A549 (cell line): ENCODE measurements around the gene S100A12. TPM values are rescaled to one million over a fixed set of nuclear protein-coding genes. Genes with fewer than 3 reads are reported as not detected.
A peak's percentile ranks its signal among the peaks of the same experiment; 100 is the strongest.
"Not testable (repeated sequence)": the region's sequence is repeated elsewhere in the genome, so short reads cannot be mapped to it uniquely, and the experiment has no call there.

Experiments
- ATAC-seq, 2 experiments: fragments of 200-7000 bp in 1 of 2; fragments of >200 bp in 1 of 2; cut with Nextera tagmentation in 1 of 2; cut with Tn5 transposase in 1 of 2; 3 replicates each; pipeline versions ENCODE4 v1.8.0 to v1.9.1; 2018 to 2020; ENCODE audit warnings: mild to moderate bottlenecking in 1 of 2, moderate library complexity in 1 of 2
- CTCF ChIA-PET: fragments of 300-600 bp; sonication (Branson Sonifier 250); formaldehyde crosslinking; extraction: SDS; loops from one replicate; lab custom pipeline; 2021; ENCODE audit warnings: antibody characterized with exemption, inconsistent platforms; lab: Yijun Ruan, JAX
- POLR2A ChIA-PET: fragments of 350-600 bp; formaldehyde crosslinking; extraction: SDS; loops from one replicate; lab custom pipeline; 2021; ENCODE audit warnings: antibody characterized with exemption, inconsistent platforms; lab: Yijun Ruan, JAX
- DNase-seq, 2 experiments: peaks; one replicate each; pipeline versions ENCODE4 v3.0.0 to v3.0.0-alpha.2; 2011 to 2016; ENCODE audit warnings: low read depth in 1 of 2, low spot score in 1 of 2
- FAIRE-seq: peaks from 2 replicates; lab custom pipeline; 2011; peaks lifted over from hg19 to GRCh38; lab: Jason Lieb, UNC
- H3K27ac ChIP-seq, 2 experiments: fragments of >200 bp; sonication (Bioruptor Twin); formaldehyde crosslinking; 3 replicates each; pipeline ENCODE4 v1.5.1; 2016 to 2017
- H3K4me1 ChIP-seq: fragments of >200 bp; sonication (Bioruptor Twin); formaldehyde crosslinking; 3 replicates; pipeline ENCODE4 v1.6.1; 2016
- H3K4me2 ChIP-seq: fragments of >200 bp; sonication (Bioruptor Twin); formaldehyde crosslinking; 3 replicates; pipeline ENCODE4 v1.6.1; 2016
- H3K4me3 ChIP-seq: fragments of >200 bp; sonication (Bioruptor Twin); formaldehyde crosslinking; 3 replicates; pipeline ENCODE4 v1.5.1; 2016
- H3K9me3 ChIP-seq: fragments of >200 bp; sonication (Bioruptor Twin); formaldehyde crosslinking; 3 replicates; pipeline ENCODE4 v1.6.1; 2016
- BHLHE40 ChIP-seq: IDR thresholded peaks from 2 replicates; pipeline ENCODE4 v1.6.1; 2012; ENCODE audit warnings: low read depth, low read length, inconsistent platforms
- EHF ChIP-seq: fragments of 250-450 bp; sonication (Bioruptor Pico); IDR thresholded peaks from 2 replicates; pipeline ENCODE4 v1.5.0; 2020; ENCODE audit warnings: mild to moderate bottlenecking
- EHMT2 ChIP-seq: fragments of 200-600 bp; sonication (generic); IDR thresholded peaks from 2 replicates; pipeline ENCODE4 v1.6.1; 2016; ENCODE audit warnings: antibody characterized with exemption, low read depth, mild to moderate bottlenecking, moderate library complexity
- EP300 ChIP-seq, 2 experiments: fragments of >200 bp; sonication (Bioruptor Twin); formaldehyde crosslinking; IDR thresholded peaks; 2 replicates in 1 of 2; 3 replicates in 1 of 2; pipeline ENCODE4 v1.6.1; 2016 to 2017
- ESRRA ChIP-seq: fragments of 150-350 bp; IDR thresholded peaks from 2 replicates; pipeline ENCODE4 v1.6.1; 2014; ENCODE audit warnings: mild to moderate bottlenecking, low read length, borderline replicate concordance
- HDAC2 ChIP-seq: fragments of 200-600 bp; sonication (generic); IDR thresholded peaks from 2 replicates; pipeline ENCODE4 v1.6.1; 2016
- HEYL ChIP-seq: fragments of 250-450 bp; sonication (Bioruptor Pico); IDR thresholded peaks from 2 replicates; pipeline ENCODE4 v1.8.0; 2021; ENCODE audit warnings: mild to moderate bottlenecking, moderate library complexity
- HOXB5 ChIP-seq: fragments of 250-450 bp; sonication (Bioruptor Pico); IDR thresholded peaks from 2 replicates; pipeline ENCODE4 v1.5.0; 2020; ENCODE audit warnings: mild to moderate bottlenecking, moderate library complexity
- JUNB ChIP-seq: fragments of >200 bp; sonication (Bioruptor Twin); formaldehyde crosslinking; IDR thresholded peaks from 2 replicates; pipeline ENCODE4 v1.6.1; 2016
- KDM5A ChIP-seq: fragments of 200-600 bp; sonication (generic); IDR thresholded peaks from 2 replicates; pipeline ENCODE4 v1.6.1; 2016; ENCODE audit warnings: antibody characterized with exemption, mild to moderate bottlenecking
- MAFK ChIP-seq: fragments of 450-650 bp; IDR thresholded peaks from 2 replicates; pipeline ENCODE4 v1.6.1; 2014; ENCODE audit not compliant: partially characterized antibody
- NR3C1 ChIP-seq: fragments of >200 bp; sonication (Bioruptor Twin); formaldehyde crosslinking; IDR thresholded peaks from 3 replicates; pipeline ENCODE4 v1.6.1; 2017
- RAD21 ChIP-seq, 2 experiments: fragments of >200 bp in 1 of 2; sonication (Bioruptor Twin) in 1 of 2; formaldehyde crosslinking in 1 of 2; IDR thresholded peaks in 1 of 2; conservative IDR thresholded peaks in 1 of 2; 2 replicates in 1 of 2; 3 replicates in 1 of 2; pipeline ENCODE4 v1.6.1; 2012 to 2018; ENCODE audit warnings: inconsistent platforms in 1 of 2
- RCOR1 ChIP-seq: fragments of 150-350 bp; IDR thresholded peaks from 2 replicates; pipeline ENCODE4 v1.6.1; 2014; ENCODE audit warnings: antibody characterized with exemption, low read length, low read depth
- TP53 ChIP-seq: fragments of 250-450 bp; sonication (Bioruptor Pico); IDR thresholded peaks from 2 replicates; pipeline ENCODE4 v1.5.0; 2021; ENCODE audit warnings: mild to moderate bottlenecking, moderate library complexity
- ZC3H11A ChIP-seq: fragments of 450-650 bp; IDR thresholded peaks from 2 replicates; pipeline ENCODE4 v1.6.1; 2014; ENCODE audit warnings: antibody characterized with exemption, mild to moderate bottlenecking
- ZNF302 ChIP-seq: fragments of 250-450 bp; sonication (Bioruptor Pico); IDR thresholded peaks from 2 replicates; pipeline ENCODE4 v1.9.0; 2021; ENCODE audit warnings: inconsistent platforms, mild to moderate bottlenecking, moderate library complexity
- WGBS: methylation state at CpG from one replicate; pipeline ENCODE4 v1.1.6; 2017; ENCODE audit errors: missing lambda C conversion rate; 5-methylcytosine and 5-hydroxymethylcytosine counted together
- polyA plus RNA-seq, 4 experiments: library from polyadenylated mRNA; depleted of rRNA in 3 of 4; stranded (reverse); fragments of >200 nt; fragmentation: RNase III in 1 of 4; extraction: RNeasy Plus Mini Kit Qiagen cat#74134 plus additional on column Dnase treatment in 1 of 4; gene quantifications; 2 replicates in 3 of 4; 3 replicates in 1 of 4; pipeline ENCODE4 v1.2.3, GENCODE V29; 2011 to 2017
- TF ChIP-seq, protein P1 (sequence below): fragments of 450-650 bp; IDR thresholded peaks from 2 replicates; pipeline ENCODE4 v1.6.1; 2014; ENCODE audit warnings: antibody characterized with exemption
- TF ChIP-seq, protein P2 (sequence below): IDR thresholded peaks from 2 replicates; pipeline ENCODE4 v1.6.1; 2012
- TF ChIP-seq, protein P3 (sequence below): IDR thresholded peaks from 2 replicates; pipeline ENCODE4 v1.6.1; 2012
- TF ChIP-seq, protein P4 (sequence below): fragments of >200 bp; sonication (Bioruptor Twin); formaldehyde crosslinking; IDR thresholded peaks from 3 replicates; pipeline ENCODE4 v1.5.1; 2016

S100A12 gene
- polyA plus RNA-seq, 2 of the 4 experiments (the other 2 are of a cell fraction): not detected

DNA sequence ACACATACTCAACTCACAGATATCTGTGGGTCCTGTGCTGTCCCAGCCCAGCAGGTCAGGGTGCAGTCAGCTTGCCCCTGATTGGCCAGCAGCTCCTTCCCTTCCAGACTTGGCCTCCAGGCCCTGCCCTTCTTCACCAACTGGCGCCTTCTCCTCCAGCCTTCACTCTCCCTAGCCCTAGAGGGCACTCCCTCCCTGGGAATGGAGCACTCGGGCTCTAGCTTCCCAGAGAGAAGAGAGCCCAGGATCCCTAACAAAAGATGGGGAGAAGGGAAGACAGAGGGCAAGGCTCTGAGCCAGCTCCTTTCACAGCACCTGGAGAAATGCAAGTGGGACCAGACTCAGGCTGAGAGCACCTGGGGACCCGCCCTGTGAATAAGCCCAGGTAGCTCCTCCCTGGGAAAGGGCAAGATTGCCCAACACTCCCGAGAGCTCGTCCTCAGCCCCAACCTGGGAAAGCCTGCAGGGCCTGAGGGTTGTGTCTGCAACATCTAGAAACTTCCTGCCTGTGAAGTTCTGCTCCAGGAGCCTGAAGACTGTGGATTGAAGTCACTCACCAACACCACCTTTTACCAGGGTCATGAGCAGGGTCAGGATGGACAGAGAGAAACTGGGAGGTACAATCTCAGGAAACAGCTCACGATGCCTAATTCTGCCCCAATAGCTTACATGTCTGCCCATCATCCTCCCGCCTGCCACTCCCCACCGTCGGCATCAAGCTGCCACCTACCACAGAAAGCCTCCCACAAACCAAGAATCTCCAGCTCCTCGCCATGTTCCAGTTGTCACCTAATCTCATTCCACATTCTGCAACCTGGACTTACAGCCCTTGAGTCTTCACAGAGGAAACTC, 26.7 kb downstream of the S100A12 start, which contains the start of gene PGLYRP4:
Gene PGLYRP4, minus strand, starts transcription at position 331 of the 852 bp plus-strand sequence. CDS start 909 bp downstream, outside the sequence.
- ChIA-PET POLR2A (no interaction called here), CTCF (interaction anchor here (0.8 to 13.2 kb wide), 10 partner anchors 9 to 224 kb away, joined by 3 to 731 read pairs (median 4); partner anchors contain the start of gene S100A9)
- TF ChIP-seq, protein P1, sequence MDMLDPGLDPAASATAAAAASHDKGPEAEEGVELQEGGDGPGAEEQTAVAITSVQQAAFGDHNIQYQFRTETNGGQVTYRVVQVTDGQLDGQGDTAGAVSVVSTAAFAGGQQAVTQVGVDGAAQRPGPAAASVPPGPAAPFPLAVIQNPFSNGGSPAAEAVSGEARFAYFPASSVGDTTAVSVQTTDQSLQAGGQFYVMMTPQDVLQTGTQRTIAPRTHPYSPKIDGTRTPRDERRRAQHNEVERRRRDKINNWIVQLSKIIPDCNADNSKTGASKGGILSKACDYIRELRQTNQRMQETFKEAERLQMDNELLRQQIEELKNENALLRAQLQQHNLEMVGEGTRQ: no peak
- TF ChIP-seq TP53 (CRISPR knock-in tag) (no peak), HOXB5 (CRISPR knock-in tag) (no peak), EP300 (IDR thresholded peaks at IDR 0.05) (no peak), RCOR1 (no peak), MAFK (no peak), HEYL (CRISPR knock-in tag) (no peak), NR3C1 (no peak), ESRRA (no peak), ZNF302 (no peak), JUNB (no peak), HDAC2 (no peak), EHF (CRISPR knock-in tag) (no peak), EHMT2 (no peak), ZC3H11A (no peak), BHLHE40 (no peak)
- TF ChIP-seq, protein P2, sequence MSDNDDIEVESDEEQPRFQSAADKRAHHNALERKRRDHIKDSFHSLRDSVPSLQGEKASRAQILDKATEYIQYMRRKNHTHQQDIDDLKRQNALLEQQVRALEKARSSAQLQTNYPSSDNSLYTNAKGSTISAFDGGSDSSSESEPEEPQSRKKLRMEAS: no peak
- TF ChIP-seq, protein P3, sequence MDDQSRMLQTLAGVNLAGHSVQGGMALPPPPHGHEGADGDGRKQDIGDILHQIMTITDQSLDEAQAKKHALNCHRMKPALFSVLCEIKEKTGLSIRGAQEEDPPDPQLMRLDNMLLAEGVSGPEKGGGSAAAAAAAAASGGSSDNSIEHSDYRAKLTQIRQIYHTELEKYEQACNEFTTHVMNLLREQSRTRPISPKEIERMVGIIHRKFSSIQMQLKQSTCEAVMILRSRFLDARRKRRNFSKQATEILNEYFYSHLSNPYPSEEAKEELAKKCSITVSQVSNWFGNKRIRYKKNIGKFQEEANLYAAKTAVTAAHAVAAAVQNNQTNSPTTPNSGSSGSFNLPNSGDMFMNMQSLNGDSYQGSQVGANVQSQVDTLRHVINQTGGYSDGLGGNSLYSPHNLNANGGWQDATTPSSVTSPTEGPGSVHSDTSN: no peak
- Histone ChIP-seq H3K27ac (no peak within 1 kb of the TSS), H3K4me3 (no peak within 1 kb of the TSS), H3K9me3 (no peaks in the 10 kb centered on the region), H3K4me1 (no peaks in the 10 kb centered on the region), H3K4me2 (no peak within 1 kb of the TSS)
- FAIRE-seq (no peak), DNase-seq (no peak), ATAC-seq (peak in 1 of 2 experiments; percentile 53; a peak in 3 of 6 replicates)
- WGBS: 25% methylated on average over 8 of the region's 10 CpGs

DNA sequence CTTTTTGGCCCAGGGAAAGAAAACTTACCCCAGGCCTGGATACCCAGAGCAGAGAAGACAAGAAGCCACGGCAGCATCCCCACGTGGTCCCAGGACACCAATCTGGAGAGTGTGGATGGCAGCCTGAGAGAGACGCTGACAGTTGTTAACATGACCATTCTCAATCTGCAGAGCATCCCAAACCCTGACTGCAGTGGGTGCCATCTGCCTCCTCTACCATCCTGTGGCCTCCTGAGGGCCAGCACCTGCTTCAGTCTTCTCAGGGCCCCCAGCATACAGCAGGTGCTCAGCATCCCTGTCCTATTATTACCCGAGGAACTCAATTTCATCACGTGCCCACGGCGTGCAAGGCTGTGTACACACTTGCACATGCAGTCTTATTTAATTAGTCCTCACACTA, 27.6 kb downstream of the S100A12 start:
- ChIA-PET CTCF (interaction anchor here (0.5 to 13.2 kb wide), 7 partner anchors 10 to 284 kb away, joined by 3 to 731 read pairs (median 5); partner anchors contain the start of gene S100A9), POLR2A (no interaction called here)
- Histone ChIP-seq H3K4me1 (no peaks in the 10 kb centered on the region), H3K9me3 (no peaks in the 10 kb centered on the region), H3K27ac (no peak overlapping the region), H3K4me3 (no peak overlapping the region), H3K4me2 (no peak overlapping the region)
- no peak for FAIRE-seq
- ATAC-seq: no peak
- DNase-seq: no peak
- 18% methylated on average over 7 of the region's 7 CpGs for WGBS
- TF ChIP-seq, protein P3: no peak
- TF ChIP-seq KDM5A: no peak
- TF ChIP-seq, protein P4, sequence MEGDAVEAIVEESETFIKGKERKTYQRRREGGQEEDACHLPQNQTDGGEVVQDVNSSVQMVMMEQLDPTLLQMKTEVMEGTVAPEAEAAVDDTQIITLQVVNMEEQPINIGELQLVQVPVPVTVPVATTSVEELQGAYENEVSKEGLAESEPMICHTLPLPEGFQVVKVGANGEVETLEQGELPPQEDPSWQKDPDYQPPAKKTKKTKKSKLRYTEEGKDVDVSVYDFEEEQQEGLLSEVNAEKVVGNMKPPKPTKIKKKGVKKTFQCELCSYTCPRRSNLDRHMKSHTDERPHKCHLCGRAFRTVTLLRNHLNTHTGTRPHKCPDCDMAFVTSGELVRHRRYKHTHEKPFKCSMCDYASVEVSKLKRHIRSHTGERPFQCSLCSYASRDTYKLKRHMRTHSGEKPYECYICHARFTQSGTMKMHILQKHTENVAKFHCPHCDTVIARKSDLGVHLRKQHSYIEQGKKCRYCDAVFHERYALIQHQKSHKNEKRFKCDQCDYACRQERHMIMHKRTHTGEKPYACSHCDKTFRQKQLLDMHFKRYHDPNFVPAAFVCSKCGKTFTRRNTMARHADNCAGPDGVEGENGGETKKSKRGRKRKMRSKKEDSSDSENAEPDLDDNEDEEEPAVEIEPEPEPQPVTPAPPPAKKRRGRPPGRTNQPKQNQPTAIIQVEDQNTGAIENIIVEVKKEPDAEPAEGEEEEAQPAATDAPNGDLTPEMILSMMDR: no peak
- TF ChIP-seq, protein P1: no peak
- TF ChIP-seq HOXB5 (CRISPR knock-in tag): no peak
- TF ChIP-seq NR3C1: no peak
- TF ChIP-seq RAD21 (conservative IDR thresholded peaks at IDR 0.05 in 1 of 2, IDR thresholded peaks at IDR 0.05 in 1 of 2): no peak

DNA sequence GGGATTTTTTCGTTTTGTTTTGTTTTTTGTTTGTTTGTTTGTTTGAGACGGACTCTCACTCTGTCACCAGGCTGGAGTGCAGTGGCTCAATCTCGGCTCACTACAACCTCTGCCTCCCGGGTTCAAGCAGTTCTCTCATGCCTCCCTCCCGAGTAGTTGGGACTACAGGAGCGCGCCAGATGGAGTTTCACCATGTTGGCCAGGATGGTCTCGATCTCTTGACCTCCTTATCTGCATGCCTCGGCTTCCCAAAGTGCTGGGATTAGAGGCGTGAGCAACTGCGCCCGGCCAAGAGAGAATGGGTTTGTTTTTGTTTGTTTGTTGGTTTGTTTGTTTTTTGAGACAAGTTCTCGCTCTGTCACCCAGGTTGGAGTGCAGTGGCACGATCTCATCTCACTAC, 28.4 kb downstream of the S100A12 start:
- H3K27ac ChIP-seq, ATAC-seq, POLR2A ChIA-PET, DNase-seq, H3K4me2 ChIP-seq, FAIRE-seq, H3K4me1 ChIP-seq, H3K9me3 ChIP-seq, H3K4me3 ChIP-seq: not testable (repeated sequence)
- 30% methylated on average over 14 of the region's 14 CpGs for WGBS
- CTCF ChIA-PET: interaction anchor here (1.0 to 5.7 kb wide), 3 partner anchors 8 to 148 kb away, joined by 3 to 31 read pairs (median 9); no protein-coding TSS in a partner anchor
